ENCODE measurements around the gene LIN28B.

The LIN28B gene

GRCh38 chr6:104940238-104940892 is 16.5 kb upstream of the LIN28B start:
- Histone ChIP-seq H4K12ac (ENCODE audit: low read depth, low read length) (peak overlapping the region; percentile 95), H2BK5ac (ENCODE audit: low read depth, low read length, poor library complexity) (peak overlapping the region; percentile 76), H2AFZ (ENCODE audit: insufficient read depth, low read length, poor library complexity) (peak overlapping the region; percentile 87), H3K9ac (ENCODE audit: low read length) (peak overlapping the region; percentile 95), H3K4me3 (ENCODE audit: low read depth, low read length) (peak overlapping the region; percentile 83), H3K27ac (ENCODE audit: low read depth, low read length) (peak overlapping the region; percentile 73), H3K23ac (ENCODE audit: low read length) (no peak overlapping the region), H3K14ac (ENCODE audit: low read length) (peak overlapping the region; percentile 94), H3K18ac (ENCODE audit: low read length) (peak overlapping the region; percentile 94), H2AK5ac (ENCODE audit: low read length) (no peak overlapping the region), H3K27me3 (ENCODE audit: insufficient read depth, low read length) (no peaks in the 10 kb centered on the region), H4K91ac (ENCODE audit: low read depth, low read length) (peak overlapping the region; percentile 95), H3K79me2 (ENCODE audit: control insufficient read depth, insufficient read depth, low read length, poor library complexity) (peaks cover 7% of the 10 kb centered on the region), H4K8ac (ENCODE audit: low read depth, low read length) (peak overlapping the region; percentile 84), H3K36me3 (ENCODE audit: control insufficient read depth in 1 of 2, insufficient read depth in 2 of 2, low read length in 2 of 2) (no peaks in the 10 kb centered on the region), H3K4me1 (ENCODE audit: control insufficient read depth in 1 of 2, insufficient read depth in 2 of 2, low read length in 2 of 2) (peaks cover 0 to 2% of the 10 kb centered on the region in 2 experiments), H3K79me1 (ENCODE audit: low read length) (peaks cover 9% of the 10 kb centered on the region), H3K4ac (ENCODE audit: low read depth, low read length) (peak overlapping the region; percentile 66), H2BK120ac (ENCODE audit: insufficient read depth, low read length, poor library complexity) (peak overlapping the region; percentile 82), H3K9me3 (ENCODE audit: insufficient read depth, low read depth, low read length) (no peaks in the 10 kb centered on the region), H3K4me2 (ENCODE audit: low read length) (peak overlapping the region; percentile 97), H2BK12ac (ENCODE audit: low read length) (peak overlapping the region; percentile 43)
- DNase-seq = peak; percentile 52 to 69
- no CpG with 5 or more reads among the region's 88 CpGs for WGBS (ENCODE audit: extremely low coverage, insufficient coverage, insufficient read length)

GRCh38 chr6:104940893-104941728 is 15.8 kb upstream of the LIN28B start:
- H3K4me3 ChIP-seq (ENCODE audit: low read depth, low read length) = peak overlapping the region; percentile 83
- peak overlapping the region; percentile 95 for H4K91ac ChIP-seq (ENCODE audit: low read depth, low read length)
- H3K27me3 ChIP-seq (ENCODE audit: insufficient read depth, low read length) = no peaks in the 10 kb centered on the region
- peak overlapping the region; percentile 87 for H2AFZ ChIP-seq (ENCODE audit: insufficient read depth, low read length, poor library complexity)
- H3K23ac ChIP-seq (ENCODE audit: low read length) = no peak overlapping the region
- H3K79me1 ChIP-seq (ENCODE audit: low read length) = peaks cover 9% of the 10 kb centered on the region
- H4K12ac ChIP-seq (ENCODE audit: low read depth, low read length) = peak overlapping the region; percentile 93
- peak overlapping the region; percentile 95 for H3K9ac ChIP-seq (ENCODE audit: low read length)
- H2BK12ac ChIP-seq (ENCODE audit: low read length) = peak overlapping the region; percentile 55
- peaks cover 0 to 2% of the 10 kb centered on the region in 2 experiments for H3K4me1 ChIP-seq (ENCODE audit: control insufficient read depth in 1 of 2, insufficient read depth in 2 of 2, low read length in 2 of 2)
- no peaks in the 10 kb centered on the region for H3K9me3 ChIP-seq (ENCODE audit: insufficient read depth, low read depth, low read length)
- peak overlapping the region; percentile 66 for H3K4ac ChIP-seq (ENCODE audit: low read depth, low read length)
- H2BK5ac ChIP-seq (ENCODE audit: low read depth, low read length, poor library complexity) = peak overlapping the region; percentile 76
- no peaks in the 10 kb centered on the region for H3K36me3 ChIP-seq (ENCODE audit: control insufficient read depth in 1 of 2, insufficient read depth in 2 of 2, low read length in 2 of 2)
- H2AK5ac ChIP-seq (ENCODE audit: low read length) = peak overlapping the region; percentile 34
- peak overlapping the region; percentile 97 for H3K4me2 ChIP-seq (ENCODE audit: low read length)
- no CpG with 5 or more reads among the region's 104 CpGs for WGBS (ENCODE audit: extremely low coverage, insufficient coverage, insufficient read length)
- peak overlapping the region; percentile 83 for H4K8ac ChIP-seq (ENCODE audit: low read depth, low read length)
- peak overlapping the region; percentile 94 for H3K14ac ChIP-seq (ENCODE audit: low read length)
- H2BK120ac ChIP-seq (ENCODE audit: insufficient read depth, low read length, poor library complexity) = peak overlapping the region; percentile 82
- H3K27ac ChIP-seq (ENCODE audit: low read depth, low read length) = peak overlapping the region; percentile 73
- peak overlapping the region; percentile 94 for H3K18ac ChIP-seq (ENCODE audit: low read length)
- H3K79me2 ChIP-seq (ENCODE audit: control insufficient read depth, insufficient read depth, low read length, poor library complexity) = peaks cover 7% of the 10 kb centered on the region
- DNase-seq = peak; percentile 63 to 80

GRCh38 chr6:104941729-104942091 is 15.2 kb upstream of the LIN28B start:
- no peak overlapping the region for H3K27ac ChIP-seq (ENCODE audit: low read depth, low read length)
- no peak overlapping the region for H4K8ac ChIP-seq (ENCODE audit: low read depth, low read length)
- H3K36me3 ChIP-seq (ENCODE audit: control insufficient read depth in 1 of 2, insufficient read depth in 2 of 2, low read length in 2 of 2) = no peaks in the 10 kb centered on the region
- no peak overlapping the region for H4K12ac ChIP-seq (ENCODE audit: low read depth, low read length)
- peaks cover 7% of the 10 kb centered on the region for H3K79me2 ChIP-seq (ENCODE audit: control insufficient read depth, insufficient read depth, low read length, poor library complexity)
- H3K4ac ChIP-seq (ENCODE audit: low read depth, low read length) = no peak overlapping the region
- peak in 1 of 2 donors; percentile 43 for DNase-seq
- H4K91ac ChIP-seq (ENCODE audit: low read depth, low read length) = no peak overlapping the region
- peaks cover 0 to 2% of the 10 kb centered on the region in 2 experiments for H3K4me1 ChIP-seq (ENCODE audit: control insufficient read depth in 1 of 2, insufficient read depth in 2 of 2, low read length in 2 of 2)
- no peaks in the 10 kb centered on the region for H3K9me3 ChIP-seq (ENCODE audit: insufficient read depth, low read depth, low read length)
- no peak overlapping the region for H2BK12ac ChIP-seq (ENCODE audit: low read length)
- H2AFZ ChIP-seq (ENCODE audit: insufficient read depth, low read length, poor library complexity) = no peak overlapping the region
- H3K4me3 ChIP-seq (ENCODE audit: low read depth, low read length) = no peak overlapping the region
- H3K18ac ChIP-seq (ENCODE audit: low read length) = no peak overlapping the region
- no peak overlapping the region for H3K9ac ChIP-seq (ENCODE audit: low read length)
- no peak overlapping the region for H3K23ac ChIP-seq (ENCODE audit: low read length)
- H2BK120ac ChIP-seq (ENCODE audit: insufficient read depth, low read length, poor library complexity) = no peak overlapping the region
- H2BK5ac ChIP-seq (ENCODE audit: low read depth, low read length, poor library complexity) = no peak overlapping the region
- no peak overlapping the region for H3K14ac ChIP-seq (ENCODE audit: low read length)
- no CpG with 5 or more reads among the region's 7 CpGs for WGBS (ENCODE audit: extremely low coverage, insufficient coverage, insufficient read length)
- H3K79me1 ChIP-seq (ENCODE audit: low read length) = peaks cover 9% of the 10 kb centered on the region
- no peak overlapping the region for H2AK5ac ChIP-seq (ENCODE audit: low read length)
- no peaks in the 10 kb centered on the region for H3K27me3 ChIP-seq (ENCODE audit: insufficient read depth, low read length)
- H3K4me2 ChIP-seq (ENCODE audit: low read length) = peak overlapping the region; percentile 43

DNA sequence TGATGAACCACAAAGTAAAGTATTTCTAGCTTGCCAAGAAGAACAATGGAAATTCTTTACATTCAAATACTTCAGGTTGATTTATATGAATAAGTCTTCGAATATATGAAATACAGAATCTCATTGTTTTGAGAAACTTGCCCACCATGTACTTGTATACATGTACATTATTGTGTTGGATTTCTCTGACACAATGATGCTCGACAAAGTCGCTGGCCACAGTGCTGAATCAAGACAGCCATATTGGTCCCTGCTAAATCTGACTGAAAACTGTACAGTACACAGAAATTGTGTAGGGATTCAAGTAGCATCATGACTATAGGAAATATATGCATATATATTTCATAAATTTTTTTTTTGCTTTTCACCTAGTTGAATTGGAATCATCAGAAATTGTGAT is 13.1 kb upstream of the LIN28B start:
- no peak overlapping the region for H3K9ac ChIP-seq (ENCODE audit: low read length)
- no peaks in the 10 kb centered on the region for H3K9me3 ChIP-seq (ENCODE audit: insufficient read depth, low read depth, low read length)
- no peak overlapping the region for H3K27ac ChIP-seq (ENCODE audit: low read depth, low read length)
- no peaks in the 10 kb centered on the region for H3K36me3 ChIP-seq (ENCODE audit: control insufficient read depth in 1 of 2, insufficient read depth in 2 of 2, low read length in 2 of 2)
- H4K8ac ChIP-seq (ENCODE audit: low read depth, low read length) = no peak overlapping the region
- H4K91ac ChIP-seq (ENCODE audit: low read depth, low read length) = no peak overlapping the region
- peak; percentile 25 to 63 for DNase-seq
- no peak overlapping the region for H2AK5ac ChIP-seq (ENCODE audit: low read length)
- no peak overlapping the region for H3K14ac ChIP-seq (ENCODE audit: low read length)
- H3K18ac ChIP-seq (ENCODE audit: low read length) = no peak overlapping the region
- H3K27me3 ChIP-seq (ENCODE audit: insufficient read depth, low read length) = no peaks in the 10 kb centered on the region
- H3K4me2 ChIP-seq (ENCODE audit: low read length) = no peak overlapping the region
- H2BK12ac ChIP-seq (ENCODE audit: low read length) = no peak overlapping the region
- WGBS (ENCODE audit: extremely low coverage, insufficient coverage, insufficient read length) = no CpG with 5 or more reads among the region's 3 CpGs
- no peak overlapping the region for H2BK5ac ChIP-seq (ENCODE audit: low read depth, low read length, poor library complexity)
- H3K4me1 ChIP-seq (ENCODE audit: control insufficient read depth in 1 of 2, insufficient read depth in 2 of 2, low read length in 2 of 2) = peaks cover 0 to 2% of the 10 kb centered on the region in 2 experiments
- H3K4me3 ChIP-seq (ENCODE audit: low read depth, low read length) = no peak overlapping the region
- no peak overlapping the region for H2BK120ac ChIP-seq (ENCODE audit: insufficient read depth, low read length, poor library complexity)
- H4K12ac ChIP-seq (ENCODE audit: low read depth, low read length) = no peak overlapping the region
- no peak overlapping the region for H3K4ac ChIP-seq (ENCODE audit: low read depth, low read length)
- H3K23ac ChIP-seq (ENCODE audit: low read length) = no peak overlapping the region
- peaks cover 9% of the 10 kb centered on the region for H3K79me1 ChIP-seq (ENCODE audit: low read length)
- H3K79me2 ChIP-seq (ENCODE audit: control insufficient read depth, insufficient read depth, low read length, poor library complexity) = peaks cover 9% of the 10 kb centered on the region
- no peak overlapping the region for H2AFZ ChIP-seq (ENCODE audit: insufficient read depth, low read length, poor library complexity)
